ACC112 (cell line): ENCODE results near the gene MBNL2.
A peak's percentile ranks its signal among the peaks of the same experiment; 100 is the strongest.
"Not testable (repeated sequence)": the region's sequence is repeated elsewhere in the genome, so short reads cannot be mapped to it uniquely, and the experiment has no call there.

Experiments
- H2AFZ ChIP-seq: fragments of 200-600 bp; sonication (generic); one replicate; pipeline ENCODE4 v1.6.0; 2017; ENCODE audit warnings: antibody characterized with exemption, low read length; ENCODE audit not compliant: unreplicated experiment
- H3K27ac ChIP-seq: fragments of 200-600 bp; sonication (generic); 2 replicates; pipeline ENCODE4 v1.5.1; 2014; ENCODE audit warnings: low read depth, mild to moderate bottlenecking, antibody characterized with exemption, low read length, moderate library complexity
- H3K27me3 ChIP-seq: fragments of 200-600 bp; sonication (generic); 2 replicates; pipeline ENCODE4 v1.6.1; 2014; ENCODE audit warnings: mild to moderate bottlenecking, antibody characterized with exemption, low read length, moderate library complexity, mixed read lengths; ENCODE audit not compliant: insufficient read depth
- H3K36me3 ChIP-seq: fragments of 200-600 bp; sonication (generic); 2 replicates; pipeline ENCODE4 v1.6.1; 2016; ENCODE audit warnings: mild to moderate bottlenecking, antibody characterized with exemption, low read length, moderate library complexity, mixed read lengths; ENCODE audit not compliant: insufficient read depth
- H3K4me1 ChIP-seq: fragments of 200-600 bp; sonication (generic); one replicate; pipeline ENCODE4 v1.6.1; 2016; ENCODE audit warnings: low read length, mixed read lengths; ENCODE audit not compliant: insufficient read depth, unreplicated experiment, control insufficient read depth
- H3K4me3 ChIP-seq: fragments of 200-600 bp; sonication (generic); 2 replicates; pipeline ENCODE4 v1.5.1; 2014; ENCODE audit warnings: mild to moderate bottlenecking, low read depth, low read length
- H3K79me2 ChIP-seq: fragments of 200-600 bp; sonication (generic); one replicate; pipeline ENCODE4 v1.6.0; 2016; ENCODE audit warnings: low read length; ENCODE audit not compliant: control insufficient read depth, unreplicated experiment, insufficient read depth

MBNL2 gene

DNA sequence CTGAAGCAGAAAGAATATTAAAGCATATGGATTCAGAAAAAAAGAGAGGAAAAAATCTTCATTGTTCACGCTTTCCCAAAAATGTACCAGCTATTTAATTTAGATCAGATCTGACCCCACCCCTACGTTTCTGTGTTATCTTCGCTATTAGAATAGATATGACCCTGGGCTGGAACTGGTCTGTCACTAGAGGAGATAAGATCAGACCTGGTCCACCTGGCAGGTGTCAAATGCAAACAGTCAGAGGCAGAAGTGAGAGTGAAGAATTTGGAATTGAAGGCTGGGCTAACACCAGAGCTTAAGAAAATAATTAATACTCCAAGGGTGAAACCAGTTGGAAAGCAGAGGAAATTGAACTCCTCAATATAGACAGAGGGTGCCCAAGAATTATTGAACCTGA, 30.0 kb upstream of the MBNL2 start:
- Histone ChIP-seq H3K4me3 (no peak overlapping the region), H3K27ac (no peak overlapping the region), H3K36me3 (no peaks in the 10 kb centered on the region), H2AFZ (no peak overlapping the region), H3K4me1 (peaks cover 12% of the 10 kb centered on the region), H3K79me2 (no peaks in the 10 kb centered on the region), H3K27me3 (no peaks in the 10 kb centered on the region)

DNA sequence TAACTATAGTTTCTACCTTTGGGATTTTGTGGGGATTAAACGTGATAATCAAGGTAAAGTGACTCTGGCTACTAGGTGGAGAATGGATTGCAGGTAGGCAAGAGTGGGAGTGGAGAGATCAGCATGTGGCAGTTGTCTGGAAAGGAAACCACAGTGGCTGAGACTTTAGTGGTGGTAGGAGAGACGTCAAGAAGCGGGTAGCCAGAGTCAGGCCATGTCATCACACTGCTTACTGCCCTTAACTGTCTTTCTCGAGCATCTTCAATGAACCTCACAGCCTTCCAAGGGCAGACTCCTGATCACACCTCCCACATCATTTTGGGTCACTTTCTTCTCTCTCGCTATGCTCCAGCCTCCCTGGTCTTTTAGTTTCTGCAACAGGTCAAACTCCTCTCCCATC, 28.6 kb upstream of the MBNL2 start:
- Histone ChIP-seq H3K27me3 (no peaks in the 10 kb centered on the region), H3K36me3 (no peaks in the 10 kb centered on the region), H3K4me3 (no peak overlapping the region), H3K79me2 (no peaks in the 10 kb centered on the region), H3K27ac (no peak overlapping the region), H3K4me1 (peaks cover 12% of the 10 kb centered on the region), H2AFZ (no peak overlapping the region)

DNA sequence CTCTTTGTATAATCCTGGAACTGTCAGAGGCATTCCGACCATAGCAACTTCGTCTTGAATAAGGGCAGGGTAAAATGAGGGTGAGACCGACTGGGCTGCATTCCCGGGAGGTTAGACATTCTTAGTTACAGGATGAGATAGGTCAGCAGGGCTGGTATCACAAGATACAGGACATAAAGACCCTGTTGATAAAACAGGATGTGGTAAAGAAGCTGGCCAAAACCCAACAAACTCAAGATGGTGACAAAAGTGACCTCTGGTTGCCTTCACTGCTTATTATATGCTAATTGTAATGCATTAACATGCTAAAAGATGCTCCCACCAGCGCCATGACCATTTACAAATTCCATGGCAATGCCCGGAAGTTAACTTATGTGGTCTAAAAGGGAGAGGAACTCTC, 27.7 kb upstream of the MBNL2 start:
- no peaks in the 10 kb centered on the region for H3K27me3 ChIP-seq

DNA sequence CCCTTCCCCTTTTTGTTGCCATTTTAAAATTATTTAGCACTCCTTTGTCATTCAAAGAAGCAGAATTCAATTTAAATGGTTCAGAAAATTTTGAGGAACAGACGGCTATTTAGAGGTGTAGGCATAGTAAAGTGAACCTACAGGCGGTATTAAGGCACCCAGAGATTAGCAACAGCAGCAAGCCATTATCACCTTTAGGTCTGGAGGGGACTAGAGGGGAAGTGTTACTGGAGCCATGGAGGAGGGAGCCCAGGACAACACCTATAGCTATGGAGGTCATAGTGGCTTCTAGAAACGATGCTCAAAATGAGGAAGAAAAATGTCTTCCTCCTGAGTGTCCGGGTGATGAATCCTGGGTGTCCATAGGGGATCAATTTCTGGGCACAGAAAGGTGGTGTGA, 25.8 kb upstream of the MBNL2 start:
- H3K36me3 ChIP-seq = no peaks in the 10 kb centered on the region
- peaks cover 12% of the 10 kb centered on the region for H3K4me1 ChIP-seq
- no peaks in the 10 kb centered on the region for H3K79me2 ChIP-seq
- H3K27ac ChIP-seq = no peak overlapping the region
- no peak overlapping the region for H2AFZ ChIP-seq
- no peak overlapping the region for H3K4me3 ChIP-seq
- no peaks in the 10 kb centered on the region for H3K27me3 ChIP-seq

More for the DNA sequence above, 27.7 kb upstream of the MBNL2 start:
- no peaks in the 10 kb centered on the region for H3K36me3 ChIP-seq
- no peaks in the 10 kb centered on the region for H3K79me2 ChIP-seq
- H3K4me3 ChIP-seq = no peak overlapping the region
- peaks cover 12% of the 10 kb centered on the region for H3K4me1 ChIP-seq
- no peak overlapping the region for H3K27ac ChIP-seq
- H2AFZ ChIP-seq = no peak overlapping the region

DNA sequence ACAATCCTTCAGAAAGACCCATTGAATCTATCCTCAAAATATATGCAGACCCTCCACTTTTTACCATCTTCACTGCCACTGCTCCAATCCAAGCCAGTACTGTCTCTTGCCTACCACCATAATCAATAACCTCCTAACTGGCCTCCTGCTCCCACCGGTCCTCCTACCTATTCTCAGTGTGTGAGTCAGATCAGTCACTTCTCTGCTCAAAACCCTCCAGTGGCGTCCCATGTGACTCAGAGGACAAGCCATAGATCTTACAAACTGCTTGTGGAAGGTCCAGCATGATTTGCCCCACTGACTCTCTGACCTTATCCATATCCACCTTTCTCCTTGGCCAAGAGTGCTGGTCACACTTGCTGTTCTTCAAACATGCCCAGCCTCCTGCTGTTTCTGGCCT, 23.4 kb upstream of the MBNL2 start:
- no peak overlapping the region for H2AFZ ChIP-seq
- H3K36me3 ChIP-seq = no peaks in the 10 kb centered on the region
- H3K27ac ChIP-seq = no peak overlapping the region
- H3K79me2 ChIP-seq = no peaks in the 10 kb centered on the region
- no peak overlapping the region for H3K4me3 ChIP-seq
- H3K27me3 ChIP-seq = no peaks in the 10 kb centered on the region
- peaks cover 12% of the 10 kb centered on the region for H3K4me1 ChIP-seq

DNA sequence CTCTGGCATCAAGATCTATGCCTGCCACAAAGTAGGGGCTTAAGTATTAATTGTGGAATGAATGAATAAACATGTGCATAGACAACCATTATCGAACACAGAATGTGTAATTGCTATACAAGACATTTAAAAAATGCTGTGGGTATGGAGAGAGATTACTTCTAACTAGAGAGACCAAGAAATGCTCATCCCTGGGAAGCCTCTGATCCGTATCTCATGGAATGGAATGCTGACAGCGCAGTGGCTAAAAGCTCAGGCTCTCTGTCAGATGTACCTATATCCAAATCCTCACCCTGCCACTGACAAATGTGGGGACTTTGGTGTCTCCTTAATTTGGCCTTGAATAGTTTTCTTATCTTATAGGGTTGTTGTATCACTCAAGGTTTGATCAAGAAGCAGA, 22.7 kb upstream of the MBNL2 start:
- no peaks in the 10 kb centered on the region for H3K27me3 ChIP-seq
- H2AFZ ChIP-seq = no peak overlapping the region
- H3K36me3 ChIP-seq = no peaks in the 10 kb centered on the region
- H3K4me1 ChIP-seq = peaks cover 7% of the 10 kb centered on the region
- H3K27ac ChIP-seq = no peak overlapping the region
- no peaks in the 10 kb centered on the region for H3K79me2 ChIP-seq
- no peak overlapping the region for H3K4me3 ChIP-seq

DNA sequence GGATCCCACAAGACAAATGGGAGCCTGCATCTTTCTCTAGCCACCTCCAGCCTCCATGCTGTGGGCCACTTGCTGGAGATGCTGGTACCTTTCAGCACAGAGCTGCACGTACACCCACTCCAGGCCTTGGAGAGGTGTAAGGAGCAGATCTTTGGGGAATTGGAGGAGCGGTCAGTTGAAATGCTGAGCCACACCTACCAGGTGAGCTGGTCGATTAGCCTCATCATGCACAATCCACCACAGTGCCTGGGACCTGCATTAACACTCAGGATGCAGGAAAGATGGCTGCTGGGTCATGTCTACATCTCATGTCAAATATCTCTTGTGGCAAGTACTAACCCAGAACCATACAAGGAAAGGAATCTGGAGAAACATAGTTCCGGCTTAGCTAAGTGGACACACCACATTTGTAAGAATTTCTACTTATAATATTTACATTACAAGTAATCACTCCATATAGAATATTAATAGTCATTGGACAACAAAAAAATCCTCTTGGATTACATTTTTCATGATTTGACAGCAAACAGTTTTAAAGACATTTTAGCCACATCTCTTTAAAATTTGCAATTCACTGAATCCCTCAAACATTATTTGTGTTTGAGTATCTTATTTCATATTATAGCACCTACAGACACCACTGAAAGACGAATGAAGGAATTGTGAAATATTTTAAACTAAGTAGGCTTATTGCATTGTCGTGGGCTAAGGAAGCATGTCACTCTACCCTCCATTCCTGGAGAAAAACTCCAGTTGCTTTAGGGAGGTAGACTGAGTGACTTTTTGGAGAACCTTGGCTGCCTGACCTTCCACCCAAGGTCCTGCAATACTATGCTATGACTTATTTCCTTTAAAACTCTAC, 21.8 kb upstream of the MBNL2 start:
- Histone ChIP-seq H3K79me2 (no peaks in the 10 kb centered on the region), H3K27ac (no peak overlapping the region), H2AFZ (no peak overlapping the region), H3K4me1 (peaks cover 4% of the 10 kb centered on the region), H3K36me3 (no peaks in the 10 kb centered on the region), H3K27me3 (no peaks in the 10 kb centered on the region), H3K4me3 (no peak overlapping the region)

DNA sequence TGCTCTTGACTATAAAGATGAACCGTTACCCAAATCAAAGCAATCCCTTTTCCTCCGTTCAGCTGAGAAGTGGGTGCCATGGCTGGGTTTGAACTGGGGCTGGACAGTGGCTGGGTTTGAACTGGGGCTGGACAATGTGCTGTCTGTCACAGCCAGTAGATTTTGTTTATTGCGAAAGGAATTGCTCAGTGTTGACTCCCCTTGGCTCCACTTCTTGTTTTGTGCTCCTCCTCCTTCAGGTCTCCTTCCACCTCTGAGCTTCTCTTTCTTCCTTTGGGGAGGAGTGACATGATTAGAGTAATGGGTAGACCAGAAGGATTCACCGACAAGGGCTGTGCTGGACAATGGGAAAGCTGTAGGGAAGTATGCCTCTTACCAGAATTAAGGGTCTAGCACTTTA, 19.4 kb upstream of the MBNL2 start:
- no peak overlapping the region for H2AFZ ChIP-seq
- peaks cover 12% of the 10 kb centered on the region for H3K4me1 ChIP-seq
- no peaks in the 10 kb centered on the region for H3K36me3 ChIP-seq
- H3K4me3 ChIP-seq = no peak overlapping the region
- H3K27me3 ChIP-seq = no peaks in the 10 kb centered on the region
- no peak overlapping the region for H3K27ac ChIP-seq
- no peaks in the 10 kb centered on the region for H3K79me2 ChIP-seq

DNA sequence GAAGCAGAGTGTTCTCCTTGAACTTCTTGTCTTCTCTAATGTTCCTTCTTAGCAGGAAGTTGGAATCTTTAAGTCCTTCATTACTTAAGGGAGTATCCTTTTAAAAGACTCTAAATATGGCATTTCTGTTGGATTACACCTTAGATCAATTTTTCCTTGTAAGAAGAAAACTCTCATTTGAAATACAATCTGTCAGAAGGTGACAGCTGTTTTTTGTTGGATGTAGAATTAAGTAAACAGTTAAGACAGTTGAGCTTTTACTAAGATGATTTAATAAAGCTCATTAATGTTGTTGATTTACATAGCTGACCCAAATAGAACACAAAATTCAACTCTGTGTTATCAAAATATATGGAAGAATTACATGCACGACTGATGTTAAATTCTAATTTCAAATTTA, 16.7 kb upstream of the MBNL2 start:
- H3K27ac ChIP-seq = peak overlapping the region; percentile 12
- peak overlapping the region; percentile 23 for H2AFZ ChIP-seq
- no peaks in the 10 kb centered on the region for H3K36me3 ChIP-seq
- peaks cover 12% of the 10 kb centered on the region for H3K4me1 ChIP-seq
- no peaks in the 10 kb centered on the region for H3K27me3 ChIP-seq
- no peaks in the 10 kb centered on the region for H3K79me2 ChIP-seq
- H3K4me3 ChIP-seq = no peak overlapping the region

DNA sequence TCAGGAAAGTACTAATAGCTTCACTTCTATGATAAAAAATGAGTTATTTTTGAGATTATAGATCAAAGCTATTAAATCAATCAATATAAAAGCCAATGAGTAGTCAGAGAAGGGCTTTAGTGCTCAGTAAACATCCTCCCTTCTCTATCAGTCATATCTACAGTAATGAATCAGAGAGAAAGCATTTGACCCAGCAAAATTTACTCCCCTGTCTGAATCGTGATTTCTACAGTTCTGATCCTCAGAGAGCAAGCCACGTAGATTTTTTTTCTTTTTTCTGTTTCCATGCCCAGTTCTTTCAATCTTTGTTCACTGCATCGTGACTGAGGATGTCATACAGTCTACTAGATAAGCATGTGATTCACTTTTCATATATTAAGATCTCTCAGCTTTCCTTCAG, 16.2 kb upstream of the MBNL2 start:
- peaks cover 12% of the 10 kb centered on the region for H3K4me1 ChIP-seq

DNA sequence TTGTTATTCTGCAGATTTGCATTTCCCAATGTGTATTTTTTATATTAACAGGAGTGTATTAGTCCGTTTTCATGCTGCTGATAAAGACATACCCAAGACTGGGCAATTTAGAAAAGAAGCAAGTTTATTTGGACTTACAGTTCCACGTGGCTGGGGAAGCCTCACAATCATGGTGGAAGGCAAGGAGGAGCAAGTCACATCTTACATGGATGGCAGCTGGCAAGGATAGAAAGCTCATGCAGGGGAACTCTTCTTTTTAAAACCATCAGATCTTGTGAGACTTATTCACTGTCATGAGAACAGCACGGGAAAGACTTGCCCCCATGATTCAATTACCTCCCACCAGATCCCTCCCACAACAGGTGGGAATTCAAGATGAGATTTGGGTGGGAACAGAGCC, 14.9 kb upstream of the MBNL2 start:
- not testable (repeated sequence) for H3K36me3 ChIP-seq, H2AFZ ChIP-seq, H3K4me3 ChIP-seq, H3K27ac ChIP-seq, H3K79me2 ChIP-seq, H3K27me3 ChIP-seq
- peaks cover 12% of the 10 kb centered on the region for H3K4me1 ChIP-seq

More for the DNA sequence above, 16.2 kb upstream of the MBNL2 start:
- H3K79me2 ChIP-seq = no peaks in the 10 kb centered on the region
- peak overlapping the region; percentile 19 for H2AFZ ChIP-seq
- no peak overlapping the region for H3K4me3 ChIP-seq
- H3K27me3 ChIP-seq = no peaks in the 10 kb centered on the region
- H3K27ac ChIP-seq = peak overlapping the region; percentile 12
- H3K36me3 ChIP-seq = no peaks in the 10 kb centered on the region
